Bone marrow (tissue), 2 donors: ENCODE results near the gene NEURL1.
"Not testable (repeated sequence)": the region's sequence is repeated elsewhere in the genome, so short reads cannot be mapped to it uniquely, and the experiment has no call there.

Source experiments
- DNase-seq, 2 donors: peaks; one replicate each; lab custom pipeline; 2025; lab: John Stamatoyannopoulos, UW

NEURL1 gene

GRCh38 chr10:103622935-103623574 is 129.6 kb downstream of the NEURL1 start:
- DNase-seq = no peak

GRCh38 chr10:103626178-103626577 is 132.7 kb downstream of the NEURL1 start:
- no peak for DNase-seq

GRCh38 chr10:103627111-103627892 is 133.8 kb downstream of the NEURL1 start:
- no peak for DNase-seq

- DNase-seq = no peak
Observed at GRCh38 chr10:103627893-103628292, 134.4 kb downstream of the NEURL1 start.

GRCh38 chr10:103629581-103629980 is 136.1 kb downstream of the NEURL1 start:
- no peak for DNase-seq

GRCh38 chr10:103630156-103630555 is 136.7 kb downstream of the NEURL1 start:
- no peak for DNase-seq

GRCh38 chr10:103632247-103632642 is 138.7 kb downstream of the NEURL1 start:
- DNase-seq = no peak

- DNase-seq = not testable (repeated sequence)
Observed at GRCh38 chr10:103632871-103633270, 139.4 kb downstream of the NEURL1 start.

- no peak for DNase-seq
Observed at GRCh38 chr10:103633846-103634245, 140.3 kb downstream of the NEURL1 start.

- no peak for DNase-seq
Observed at GRCh38 chr10:103635580-103635979, 142.1 kb downstream of the NEURL1 start.

- DNase-seq = no peak
Observed at GRCh38 chr10:103636492-103636891, 143.0 kb downstream of the NEURL1 start.

- no peak for DNase-seq
Observed at GRCh38 chr10:103637011-103637410, 143.5 kb downstream of the NEURL1 start.

- DNase-seq = no peak
Observed at GRCh38 chr10:103637927-103638557, 144.5 kb downstream of the NEURL1 start.

GRCh38 chr10:103638948-103639347 is 145.4 kb downstream of the NEURL1 start:
- no peak for DNase-seq

GRCh38 chr10:103640436-103641181 is 147.1 kb downstream of the NEURL1 start:
- DNase-seq = no peak

GRCh38 chr10:103641326-103641725 is 147.8 kb downstream of the NEURL1 start:
- DNase-seq = no peak
